Mesenchymal stem cell (in vitro differentiated cells and primary cell): ENCODE data around the gene OR2A5.
A peak's percentile ranks its signal among the peaks of the same experiment; 100 is the strongest.

Experiments used
- DNase-seq: peaks from one replicate; pipeline ENCODE4 v3.0.0-alpha.2; 2013
- H2AFZ ChIP-seq: one replicate; pipeline ENCODE4 v1.6.1; 2013; ENCODE audit warnings: low read depth, mild to moderate bottlenecking, control low read depth, inconsistent platforms, low read length, moderate library complexity
- H2AK5ac ChIP-seq: 2 replicates; pipeline ENCODE4 v1.6.1; 2013; ENCODE audit warnings: low read length, moderate library complexity, mild to moderate bottlenecking, inconsistent platforms; ENCODE audit not compliant: severe bottlenecking
- H2BK120ac ChIP-seq: one replicate; pipeline ENCODE4 v1.6.1; 2013; ENCODE audit warnings: low read depth, mild to moderate bottlenecking, inconsistent platforms, low read length, moderate library complexity
- H2BK12ac ChIP-seq, 2 experiments: one replicate each; pipeline ENCODE4 v1.6.1; 2013; ENCODE audit warnings: inconsistent platforms in 2 of 2, low read length in 2 of 2, mild to moderate bottlenecking in 2 of 2, moderate library complexity in 2 of 2, control low read depth in 1 of 2
- H2BK15ac ChIP-seq: one replicate; pipeline ENCODE4 v1.6.1; 2013; ENCODE audit warnings: mild to moderate bottlenecking, low read depth, inconsistent platforms; ENCODE audit not compliant: poor library complexity, severe bottlenecking
- H2BK5ac ChIP-seq: 2 replicates; pipeline ENCODE4 v1.6.1; 2013; ENCODE audit warnings: low read depth, mild to moderate bottlenecking, low read length, control low read depth, inconsistent platforms; ENCODE audit not compliant: poor library complexity, severe bottlenecking
- H3K14ac ChIP-seq, 2 experiments: one replicate each; pipeline ENCODE4 v1.6.1; 2013; ENCODE audit warnings: inconsistent platforms in 2 of 2, low read length in 2 of 2, control low read depth in 1 of 2, mild to moderate bottlenecking in 1 of 2, moderate library complexity in 1 of 2
- H3K18ac ChIP-seq, 2 experiments: one replicate each; pipeline ENCODE4 v1.6.1; 2013; ENCODE audit warnings: inconsistent platforms in 2 of 2, low read length in 2 of 2, control low read depth in 1 of 2, low read depth in 1 of 2, mild to moderate bottlenecking in 1 of 2
- H3K23ac ChIP-seq, 2 experiments: one replicate each; pipeline ENCODE4 v1.6.1; 2013; ENCODE audit warnings: inconsistent platforms in 2 of 2, low read length in 2 of 2, mild to moderate bottlenecking in 2 of 2, moderate library complexity in 2 of 2, control low read depth in 1 of 2
- H3K27ac ChIP-seq: 2 replicates; pipeline ENCODE4 v1.5.1; 2013; ENCODE audit warnings: mild to moderate bottlenecking, moderate library complexity, low read length, control low read depth, inconsistent platforms; ENCODE audit not compliant: poor library complexity, severe bottlenecking
- H3K27me3 ChIP-seq, 2 experiments: 2 replicates each; pipeline versions ENCODE4 v1.6.1 to v1.7.0; 2013; ENCODE audit warnings: low read length in 2 of 2, mild to moderate bottlenecking in 2 of 2, moderate library complexity in 2 of 2, control low read depth in 1 of 2, inconsistent platforms in 1 of 2; ENCODE audit not compliant: control insufficient read depth in 1 of 2, insufficient read depth in 1 of 2
- H3K36me3 ChIP-seq, 2 experiments: 2 replicates each; pipeline versions ENCODE4 v1.6.1 to v1.7.0; 2013; ENCODE audit warnings: low read length in 2 of 2, control low read depth in 1 of 2, inconsistent platforms in 1 of 2, low read depth in 1 of 2, mild to moderate bottlenecking in 1 of 2; ENCODE audit not compliant: insufficient read depth in 2 of 2, control insufficient read depth in 1 of 2
- H3K4ac ChIP-seq, 2 experiments: one replicate each; pipeline ENCODE4 v1.6.1; 2013; ENCODE audit warnings: inconsistent platforms in 2 of 2, low read length in 2 of 2, mild to moderate bottlenecking in 2 of 2, moderate library complexity in 2 of 2, control low read depth in 1 of 2, low read depth in 1 of 2
- H3K4me1 ChIP-seq: 2 replicates; pipeline ENCODE4 v1.6.1; 2013; ENCODE audit warnings: low read depth, low read length, control low read depth; ENCODE audit not compliant: control insufficient read depth, insufficient read depth
- H3K4me2 ChIP-seq: 2 replicates; pipeline ENCODE4 v1.6.1; 2013; ENCODE audit warnings: low read length, mild to moderate bottlenecking, inconsistent platforms; ENCODE audit not compliant: poor library complexity, severe bottlenecking
- H3K4me3 ChIP-seq, 2 experiments: 2 replicates each; pipeline versions ENCODE4 v1.5.1 to v1.7.0; 2013; ENCODE audit warnings: low read length in 2 of 2, mild to moderate bottlenecking in 2 of 2, control low read depth in 1 of 2, low read depth in 1 of 2; ENCODE audit not compliant: insufficient read depth in 1 of 2
- H3K79me1 ChIP-seq: replicated peaks from 2 replicates; pipeline ENCODE4 v1.6.1; 2013; ENCODE audit warnings: mild to moderate bottlenecking, control low read depth, low read length, inconsistent platforms; ENCODE audit not compliant: poor library complexity, severe bottlenecking
- H3K9ac ChIP-seq: 2 replicates; pipeline ENCODE4 v1.7.0; 2013; ENCODE audit warnings: mild to moderate bottlenecking, low read length, moderate library complexity
- H3K9me3 ChIP-seq: 2 replicates; pipeline ENCODE4 v1.7.0; 2013; ENCODE audit warnings: mild to moderate bottlenecking, low read length; ENCODE audit not compliant: control insufficient read depth
- H4K8ac ChIP-seq: one replicate; pipeline ENCODE4 v1.6.1; 2013; ENCODE audit warnings: inconsistent platforms, mild to moderate bottlenecking, low read length, moderate library complexity
- H4K91ac ChIP-seq: one replicate; pipeline ENCODE4 v1.6.1; 2013; ENCODE audit warnings: mild to moderate bottlenecking, low read length, inconsistent platforms
- WGBS: methylation state at CpG from one replicate; pipeline ENCODE4 v1.1.7; 2013; ENCODE audit warnings: mixed read lengths; 5-methylcytosine and 5-hydroxymethylcytosine counted together

Gene OR2A5

GRCh38 chr7:144037414-144038035 is 11.2 kb upstream of the OR2A5 start:
- Histone ChIP-seq H3K4me2 (no peak overlapping the region), H3K23ac (no peak overlapping the region), H3K9me3 (no peaks in the 10 kb centered on the region), H3K4ac (no peak overlapping the region), H3K79me1 (no peaks in the 10 kb centered on the region), H2AFZ (no peak overlapping the region), H4K8ac (no peak overlapping the region), H2BK5ac (no peak overlapping the region), H3K4me1 (no peaks in the 10 kb centered on the region), H2BK120ac (no peak overlapping the region), H3K36me3 (no peaks in the 10 kb centered on the region), H3K9ac (no peak overlapping the region), H3K18ac (no peak overlapping the region), H4K91ac (no peak overlapping the region), H2BK12ac (no peak overlapping the region), H3K27me3 (no peaks in the 10 kb centered on the region), H2BK15ac (no peak overlapping the region), H3K4me3 (no peak overlapping the region), H2AK5ac (no peak overlapping the region), H3K27ac (no peak overlapping the region), H3K14ac (no peak overlapping the region)
- 50% methylated on average over 1 of the region's 1 CpG for WGBS
- DNase-seq, result no peak

GRCh38 chr7:144038887-144039286 is 9.9 kb upstream of the OR2A5 start:
- H4K91ac ChIP-seq, result no peak overlapping the region
- no peak overlapping the region for H3K14ac ChIP-seq
- H3K27me3 ChIP-seq, result no peaks in the 10 kb centered on the region
- H2BK120ac ChIP-seq, result no peak overlapping the region
- no peaks in the 10 kb centered on the region for H3K9me3 ChIP-seq
- 60% methylated on average over 1 of the region's 4 CpGs for WGBS
- H3K23ac ChIP-seq, result no peak overlapping the region
- no peak overlapping the region for H3K4me3 ChIP-seq
- no peak overlapping the region for H3K9ac ChIP-seq
- H3K79me1 ChIP-seq, result no peaks in the 10 kb centered on the region
- H3K36me3 ChIP-seq, result no peaks in the 10 kb centered on the region
- H3K4ac ChIP-seq, result no peak overlapping the region
- no peaks in the 10 kb centered on the region for H3K4me1 ChIP-seq
- no peak overlapping the region for H2AFZ ChIP-seq
- H2AK5ac ChIP-seq, result no peak overlapping the region
- no peak overlapping the region for H2BK12ac ChIP-seq
- no peak overlapping the region for H4K8ac ChIP-seq
- no peak overlapping the region for H3K4me2 ChIP-seq
- no peak overlapping the region for H2BK15ac ChIP-seq
- no peak overlapping the region for H3K18ac ChIP-seq
- H2BK5ac ChIP-seq, result no peak overlapping the region
- DNase-seq, result peak; percentile 33
- no peak overlapping the region for H3K27ac ChIP-seq

GRCh38 chr7:144049491-144049890 is 743 bp downstream of the OR2A5 start:
- Histone ChIP-seq H4K91ac (no peak overlapping the region), H3K4me3 (no peak overlapping the region), H3K9ac (no peak overlapping the region)

GRCh38 chr7:144050093-144050492 is 1.3 kb downstream of the OR2A5 start:
- Histone ChIP-seq H3K4me1 (no peaks in the 10 kb centered on the region), H3K36me3 (no peaks in the 10 kb centered on the region), H4K8ac (no peak overlapping the region), H2BK5ac (no peak overlapping the region), H3K27me3 (no peaks in the 10 kb centered on the region), H2BK15ac (no peak overlapping the region), H2BK12ac (no peak overlapping the region), H2AFZ (no peak overlapping the region), H3K18ac (no peak overlapping the region), H2BK120ac (no peak overlapping the region), H3K9me3 (peaks cover 4% of the 10 kb centered on the region), H4K91ac (no peak overlapping the region), H3K27ac (no peak overlapping the region), H3K79me1 (no peaks in the 10 kb centered on the region), H3K14ac (no peak overlapping the region), H3K9ac (no peak overlapping the region), H3K4me3 (no peak overlapping the region), H3K4me2 (no peak overlapping the region), H3K4ac (no peak overlapping the region), H3K23ac (no peak overlapping the region), H2AK5ac (no peak overlapping the region)
- WGBS, result 88% methylated on average over 3 of the region's 3 CpGs
- DNase-seq, result no peak

More at GRCh38 chr7:144049491-144049890, 743 bp downstream of the OR2A5 start:
- H3K27me3 ChIP-seq, result no peaks in the 10 kb centered on the region
- no peak overlapping the region for H2AFZ ChIP-seq
- no peaks in the 10 kb centered on the region for H3K4me1 ChIP-seq
- no peak overlapping the region for H2BK15ac ChIP-seq
- no peak overlapping the region for H2BK5ac ChIP-seq
- H3K79me1 ChIP-seq, result no peaks in the 10 kb centered on the region
- no peak overlapping the region for H3K4me2 ChIP-seq
- 88% methylated on average over 1 of the region's 2 CpGs for WGBS
- H2BK120ac ChIP-seq, result no peak overlapping the region
- H4K8ac ChIP-seq, result no peak overlapping the region
- no peak overlapping the region for H2AK5ac ChIP-seq
- H3K4ac ChIP-seq, result no peak overlapping the region
- no peak overlapping the region for H3K27ac ChIP-seq
- no peak for DNase-seq
- H3K36me3 ChIP-seq, result no peaks in the 10 kb centered on the region
- H2BK12ac ChIP-seq, result no peak overlapping the region
- no peak overlapping the region for H3K23ac ChIP-seq
- peaks cover 4% of the 10 kb centered on the region for H3K9me3 ChIP-seq
- no peak overlapping the region for H3K18ac ChIP-seq
- no peak overlapping the region for H3K14ac ChIP-seq
